IPS-18a (cell line): ENCODE data around the gene POLQ.

Experiments used
- H3K27ac ChIP-seq: one replicate; pipeline ENCODE4 v1.5.1; 2013; ENCODE audit warnings: low read length
- H3K27me3 ChIP-seq: one replicate; pipeline ENCODE4 v1.6.1; 2013; ENCODE audit warnings: mild to moderate bottlenecking, low read length; ENCODE audit not compliant: control insufficient read depth, insufficient read depth
- H3K36me3 ChIP-seq: one replicate; pipeline ENCODE4 v1.6.1; 2013; ENCODE audit warnings: low read depth, low read length; ENCODE audit not compliant: control insufficient read depth
- H3K4me1 ChIP-seq: one replicate; pipeline ENCODE4 v1.6.1; 2013; ENCODE audit warnings: low read depth, low read length; ENCODE audit not compliant: control insufficient read depth
- H3K4me3 ChIP-seq: one replicate; pipeline ENCODE4 v1.5.1; 2013; ENCODE audit warnings: low read length
- H3K9ac ChIP-seq: one replicate; pipeline ENCODE4 v1.6.1; 2013; ENCODE audit warnings: mild to moderate bottlenecking, low read length, moderate library complexity
- H3K9me3 ChIP-seq: one replicate; pipeline ENCODE4 v1.6.1; 2013; ENCODE audit warnings: low read depth, low read length; ENCODE audit not compliant: control insufficient read depth

The POLQ gene

GRCh38 chr3:121552797-121553196 lies 7.0 kb upstream of the POLQ start:
- Histone ChIP-seq H3K27me3 (no peaks in the 10 kb centered on the region), H3K36me3 (no peaks in the 10 kb centered on the region), H3K9ac (no peak overlapping the region), H3K4me3 (no peak overlapping the region), H3K4me1 (peaks cover 5% of the 10 kb centered on the region), H3K9me3 (no peaks in the 10 kb centered on the region), H3K27ac (no peak overlapping the region)

- no peaks in the 10 kb centered on the region for H3K36me3 ChIP-seq
- H3K27me3 ChIP-seq = no peaks in the 10 kb centered on the region
- peaks cover 5% of the 10 kb centered on the region for H3K4me1 ChIP-seq
- no peaks in the 10 kb centered on the region for H3K9me3 ChIP-seq
- H3K4me3 ChIP-seq = no peak overlapping the region
- H3K9ac ChIP-seq = no peak overlapping the region
- H3K27ac ChIP-seq = no peak overlapping the region
These were observed 6.6 kb upstream of the POLQ start for GRCh38 chr3:121552379-121552778.

- no peaks in the 10 kb centered on the region for H3K27me3 ChIP-seq
- peak overlapping the region; percentile 59 for H3K27ac ChIP-seq
- no peaks in the 10 kb centered on the region for H3K9me3 ChIP-seq
- H3K4me1 ChIP-seq = peaks cover 5% of the 10 kb centered on the region
- peak overlapping the region; percentile 93 for H3K9ac ChIP-seq
- H3K36me3 ChIP-seq = peaks cover 24% of the 10 kb centered on the region
- H3K4me3 ChIP-seq = peak overlapping the region; percentile 99
These were observed 677 bp downstream of the POLQ start for GRCh38 chr3:121545049-121545573.

GRCh38 chr3:121542924-121543323 lies 2.9 kb downstream of the POLQ start:
- Histone ChIP-seq H3K36me3 (peaks cover 45% of the 10 kb centered on the region), H3K9ac (no peak overlapping the region), H3K27ac (no peak overlapping the region), H3K4me3 (no peak overlapping the region), H3K27me3 (no peaks in the 10 kb centered on the region), H3K9me3 (no peaks in the 10 kb centered on the region), H3K4me1 (peaks cover 5% of the 10 kb centered on the region)

- no peaks in the 10 kb centered on the region for H3K4me1 ChIP-seq
- no peak overlapping the region for H3K9ac ChIP-seq
- H3K4me3 ChIP-seq = no peak overlapping the region
- no peaks in the 10 kb centered on the region for H3K9me3 ChIP-seq
- no peak overlapping the region for H3K27ac ChIP-seq
- peaks cover 68% of the 10 kb centered on the region for H3K36me3 ChIP-seq
- no peaks in the 10 kb centered on the region for H3K27me3 ChIP-seq
These were observed 14.5 kb downstream of the POLQ start for GRCh38 chr3:121531269-121531668.

GRCh38 chr3:121529308-121529707 lies 16.5 kb downstream of the POLQ start:
- H3K9me3 ChIP-seq = no peaks in the 10 kb centered on the region
- no peaks in the 10 kb centered on the region for H3K4me1 ChIP-seq
- no peak overlapping the region for H3K4me3 ChIP-seq
- no peak overlapping the region for H3K27ac ChIP-seq
- H3K36me3 ChIP-seq = peaks cover 64% of the 10 kb centered on the region
- H3K27me3 ChIP-seq = no peaks in the 10 kb centered on the region
- no peak overlapping the region for H3K9ac ChIP-seq

GRCh38 chr3:121520510-121520909 lies 25.3 kb downstream of the POLQ start:
- H3K36me3 ChIP-seq = peaks cover 42% of the 10 kb centered on the region
- no peaks in the 10 kb centered on the region for H3K27me3 ChIP-seq
- no peaks in the 10 kb centered on the region for H3K9me3 ChIP-seq
- H3K4me3 ChIP-seq = no peak overlapping the region
- H3K9ac ChIP-seq = no peak overlapping the region
- H3K27ac ChIP-seq = no peak overlapping the region
- H3K4me1 ChIP-seq = no peaks in the 10 kb centered on the region

GRCh38 chr3:121517953-121518655 lies 27.7 kb downstream of the POLQ start:
- Histone ChIP-seq H3K4me1 (peaks cover 3% of the 10 kb centered on the region), H3K9me3 (no peaks in the 10 kb centered on the region), H3K27me3 (no peaks in the 10 kb centered on the region), H3K9ac (no peak overlapping the region), H3K4me3 (no peak overlapping the region), H3K27ac (no peak overlapping the region), H3K36me3 (peaks cover 32% of the 10 kb centered on the region)

GRCh38 chr3:121515862-121516261 lies 29.9 kb downstream of the POLQ start:
- Histone ChIP-seq H3K9me3 (no peaks in the 10 kb centered on the region), H3K27me3 (no peaks in the 10 kb centered on the region), H3K27ac (no peak overlapping the region), H3K36me3 (peaks cover 26% of the 10 kb centered on the region), H3K4me3 (no peak overlapping the region), H3K4me1 (peaks cover 3% of the 10 kb centered on the region), H3K9ac (no peak overlapping the region)

GRCh38 chr3:121515313-121515712 lies 30.5 kb downstream of the POLQ start:
- no peak overlapping the region for H3K27ac ChIP-seq
- no peaks in the 10 kb centered on the region for H3K9me3 ChIP-seq
- peaks cover 3% of the 10 kb centered on the region for H3K4me1 ChIP-seq
- peaks cover 21% of the 10 kb centered on the region for H3K36me3 ChIP-seq
- no peak overlapping the region for H3K4me3 ChIP-seq
- no peaks in the 10 kb centered on the region for H3K27me3 ChIP-seq
- no peak overlapping the region for H3K9ac ChIP-seq

- Histone ChIP-seq H3K27ac (no peak overlapping the region), H3K27me3 (no peaks in the 10 kb centered on the region), H3K4me3 (no peak overlapping the region), H3K4me1 (peaks cover 3% of the 10 kb centered on the region), H3K9me3 (no peaks in the 10 kb centered on the region), H3K36me3 (peaks cover 28% of the 10 kb centered on the region), H3K9ac (no peak overlapping the region)
These were observed 31.3 kb downstream of the POLQ start for GRCh38 chr3:121514496-121514895.

GRCh38 chr3:121508389-121508788 lies 37.4 kb downstream of the POLQ start:
- Histone ChIP-seq H3K27me3 (no peaks in the 10 kb centered on the region), H3K9ac (no peak overlapping the region), H3K9me3 (no peaks in the 10 kb centered on the region), H3K27ac (no peak overlapping the region), H3K4me3 (no peak overlapping the region), H3K4me1 (no peaks in the 10 kb centered on the region), H3K36me3 (peaks cover 37% of the 10 kb centered on the region)
